ENCODE measurements around the gene SSH2.

- TF ChIP-seq, protein P1, sequence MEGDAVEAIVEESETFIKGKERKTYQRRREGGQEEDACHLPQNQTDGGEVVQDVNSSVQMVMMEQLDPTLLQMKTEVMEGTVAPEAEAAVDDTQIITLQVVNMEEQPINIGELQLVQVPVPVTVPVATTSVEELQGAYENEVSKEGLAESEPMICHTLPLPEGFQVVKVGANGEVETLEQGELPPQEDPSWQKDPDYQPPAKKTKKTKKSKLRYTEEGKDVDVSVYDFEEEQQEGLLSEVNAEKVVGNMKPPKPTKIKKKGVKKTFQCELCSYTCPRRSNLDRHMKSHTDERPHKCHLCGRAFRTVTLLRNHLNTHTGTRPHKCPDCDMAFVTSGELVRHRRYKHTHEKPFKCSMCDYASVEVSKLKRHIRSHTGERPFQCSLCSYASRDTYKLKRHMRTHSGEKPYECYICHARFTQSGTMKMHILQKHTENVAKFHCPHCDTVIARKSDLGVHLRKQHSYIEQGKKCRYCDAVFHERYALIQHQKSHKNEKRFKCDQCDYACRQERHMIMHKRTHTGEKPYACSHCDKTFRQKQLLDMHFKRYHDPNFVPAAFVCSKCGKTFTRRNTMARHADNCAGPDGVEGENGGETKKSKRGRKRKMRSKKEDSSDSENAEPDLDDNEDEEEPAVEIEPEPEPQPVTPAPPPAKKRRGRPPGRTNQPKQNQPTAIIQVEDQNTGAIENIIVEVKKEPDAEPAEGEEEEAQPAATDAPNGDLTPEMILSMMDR (IDR thresholded peaks at IDR 0.05), result no peak
- TF ChIP-seq POLR2AphosphoS5 (IDR thresholded peaks at IDR 0.05; ENCODE audit: insufficient read depth in 1 of 2, low read depth in 1 of 2), result no peak
- no peak for TF ChIP-seq POLR2A (IDR thresholded peaks at IDR 0.05)
These were observed 23.1 kb downstream of the SSH2 start for GRCh38 chr17:29906969-29907368.
